Endothelial cell (in vitro differentiated cells): ENCODE measurements around the gene RPRD1A. TPM values are rescaled to one million over a fixed set of nuclear protein-coding genes. Genes with fewer than 3 reads are reported as not detected.

Experiments used
- DNase-seq: peaks from one replicate; pipeline ENCODE4 v3.0.0; 2021; ENCODE audit warnings: low spot score
- H3K27ac Mint-ChIP-seq: one replicate; pipeline ENCODE4 v1.8.0; 2021; ENCODE audit warnings: mixed read lengths, inconsistent platforms; ENCODE audit not compliant: unreplicated experiment
- H3K27me3 Mint-ChIP-seq: one replicate; pipeline ENCODE4 v1.8.0; 2021; ENCODE audit warnings: mild to moderate bottlenecking, moderate library complexity, mixed read lengths, inconsistent platforms; ENCODE audit not compliant: unreplicated experiment
- H3K36me3 Mint-ChIP-seq: one replicate; pipeline ENCODE4 v1.8.0; 2021; ENCODE audit warnings: mild to moderate bottlenecking, low read depth, mixed read lengths, inconsistent platforms; ENCODE audit not compliant: unreplicated experiment
- H3K4me1 Mint-ChIP-seq: one replicate; pipeline ENCODE4 v1.8.0; 2021; ENCODE audit warnings: mild to moderate bottlenecking, mixed read lengths, inconsistent platforms; ENCODE audit not compliant: unreplicated experiment
- H3K4me3 Mint-ChIP-seq: one replicate; pipeline ENCODE4 v1.8.0; 2021; ENCODE audit warnings: mild to moderate bottlenecking, mixed read lengths, inconsistent platforms; ENCODE audit not compliant: unreplicated experiment
- H3K9me3 Mint-ChIP-seq: one replicate; pipeline ENCODE4 v1.8.0; 2021; ENCODE audit warnings: mixed read lengths, inconsistent platforms; ENCODE audit not compliant: unreplicated experiment
- total RNA-seq: library from RNA; stranded (reverse); fragmentation: NEBNext Ultra II Directional; extraction: Animal tissue kit (Norgen Biotek cat#: 25700); gene quantifications from one replicate; pipeline ENCODE4 v1.2.1, GENCODE V29; 2021; ENCODE audit not compliant: unreplicated experiment
- TF ChIP-seq, protein P1 (sequence below): fragments of 200-600 bp; sonication (generic); IDR thresholded peaks from one replicate; pipeline ENCODE4 v1.5.0; 2021; ENCODE audit warnings: antibody characterized with exemption; ENCODE audit not compliant: unreplicated experiment

Gene RPRD1A
- total RNA-seq, 1 donor from 2014 or later = 58.4 TPM

GRCh38 chr18:35983818-35984217 lies 83.5 kb downstream of the RPRD1A start:
- Mint-ChIP-seq H3K27me3 (no peaks in the 10 kb centered on the region), H3K27ac (no peak overlapping the region), H3K4me3 (no peak overlapping the region), H3K36me3 (peaks cover 6% of the 10 kb centered on the region), H3K9me3 (no peaks in the 10 kb centered on the region), H3K4me1 (no peaks in the 10 kb centered on the region)
- TF ChIP-seq, protein P1, sequence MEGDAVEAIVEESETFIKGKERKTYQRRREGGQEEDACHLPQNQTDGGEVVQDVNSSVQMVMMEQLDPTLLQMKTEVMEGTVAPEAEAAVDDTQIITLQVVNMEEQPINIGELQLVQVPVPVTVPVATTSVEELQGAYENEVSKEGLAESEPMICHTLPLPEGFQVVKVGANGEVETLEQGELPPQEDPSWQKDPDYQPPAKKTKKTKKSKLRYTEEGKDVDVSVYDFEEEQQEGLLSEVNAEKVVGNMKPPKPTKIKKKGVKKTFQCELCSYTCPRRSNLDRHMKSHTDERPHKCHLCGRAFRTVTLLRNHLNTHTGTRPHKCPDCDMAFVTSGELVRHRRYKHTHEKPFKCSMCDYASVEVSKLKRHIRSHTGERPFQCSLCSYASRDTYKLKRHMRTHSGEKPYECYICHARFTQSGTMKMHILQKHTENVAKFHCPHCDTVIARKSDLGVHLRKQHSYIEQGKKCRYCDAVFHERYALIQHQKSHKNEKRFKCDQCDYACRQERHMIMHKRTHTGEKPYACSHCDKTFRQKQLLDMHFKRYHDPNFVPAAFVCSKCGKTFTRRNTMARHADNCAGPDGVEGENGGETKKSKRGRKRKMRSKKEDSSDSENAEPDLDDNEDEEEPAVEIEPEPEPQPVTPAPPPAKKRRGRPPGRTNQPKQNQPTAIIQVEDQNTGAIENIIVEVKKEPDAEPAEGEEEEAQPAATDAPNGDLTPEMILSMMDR = no peak
- DNase-seq = no peak

DNA sequence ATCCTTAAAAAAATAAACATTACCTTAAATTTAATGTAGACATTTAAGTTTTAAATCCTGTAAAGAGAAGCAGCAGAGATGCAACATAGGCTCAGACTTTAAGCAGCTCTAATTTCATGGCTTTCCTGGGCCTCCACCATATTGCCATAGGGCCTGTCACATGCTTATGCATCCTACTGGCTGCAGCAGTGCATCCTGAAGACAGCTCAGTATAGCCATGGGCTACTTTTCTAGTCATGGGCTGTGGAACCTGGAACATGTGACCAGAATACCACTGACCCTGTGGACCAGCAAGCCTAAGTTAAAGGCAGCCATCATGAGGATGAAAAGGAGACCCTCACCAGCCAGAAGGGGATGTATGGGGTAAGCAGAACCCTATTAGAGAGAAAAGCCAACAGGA lies 84.2 kb downstream of the RPRD1A start:
- Mint-ChIP-seq H3K4me1 (no peaks in the 10 kb centered on the region), H3K27me3 (no peaks in the 10 kb centered on the region), H3K27ac (no peak overlapping the region), H3K36me3 (peaks cover 6% of the 10 kb centered on the region), H3K9me3 (no peaks in the 10 kb centered on the region), H3K4me3 (no peak overlapping the region)
- DNase-seq = no peak
- TF ChIP-seq, protein P1 = no peak

DNA sequence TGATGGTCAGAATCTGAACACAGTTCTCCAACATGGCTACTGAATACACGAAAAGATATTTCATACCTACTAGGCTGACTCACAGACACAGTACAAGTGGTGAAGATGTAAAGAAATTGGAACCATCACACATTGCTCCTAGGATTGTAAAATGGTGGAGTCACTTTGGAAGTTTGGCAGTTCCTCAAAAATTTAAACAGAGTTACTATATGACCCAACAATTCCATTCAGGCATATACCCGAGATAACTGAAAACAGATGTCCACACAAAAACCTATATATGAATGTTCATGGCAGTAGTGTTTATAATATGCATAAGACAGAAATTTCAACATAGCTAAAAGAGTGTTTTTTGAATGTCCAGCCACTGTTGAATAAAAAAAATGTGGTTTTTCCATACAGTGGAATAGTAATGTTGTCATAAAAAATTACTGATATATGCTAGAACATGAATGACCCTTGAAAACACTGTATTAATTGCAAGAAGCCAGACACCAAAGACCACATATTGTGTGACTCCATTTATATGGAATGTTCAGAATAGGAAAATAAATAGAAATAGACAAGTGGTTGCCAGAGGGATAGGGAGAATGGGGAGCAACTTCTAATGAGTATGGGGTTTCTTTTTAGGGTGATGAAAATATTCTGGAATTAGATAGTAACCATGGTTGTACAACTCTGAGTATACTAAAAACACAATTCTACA lies 84.8 kb downstream of the RPRD1A start:
- peaks cover 12% of the 10 kb centered on the region for H3K36me3 Mint-ChIP-seq
- H3K27ac Mint-ChIP-seq = no peak overlapping the region
- DNase-seq = no peak
- H3K27me3 Mint-ChIP-seq = no peaks in the 10 kb centered on the region
- no peak overlapping the region for H3K4me3 Mint-ChIP-seq
- TF ChIP-seq, protein P1 = no peak
- no peaks in the 10 kb centered on the region for H3K9me3 Mint-ChIP-seq
- H3K4me1 Mint-ChIP-seq = no peaks in the 10 kb centered on the region

GRCh38 chr18:35979112-35979511 lies 88.2 kb downstream of the RPRD1A start:
- TF ChIP-seq, protein P1 = no peak
- Mint-ChIP-seq H3K27ac (no peak overlapping the region), H3K27me3 (peaks cover under 1% of the 10 kb centered on the region), H3K4me3 (no peak overlapping the region), H3K9me3 (no peaks in the 10 kb centered on the region), H3K4me1 (peaks cover 1% of the 10 kb centered on the region), H3K36me3 (peaks cover 14% of the 10 kb centered on the region)
- no peak for DNase-seq

GRCh38 chr18:35974181-35974580 lies 93.2 kb downstream of the RPRD1A start:
- Mint-ChIP-seq H3K27ac (peak overlapping the region; percentile 73), H3K4me1 (peaks cover 17% of the 10 kb centered on the region), H3K27me3 (peaks cover 12% of the 10 kb centered on the region), H3K36me3 (peaks cover 17% of the 10 kb centered on the region), H3K4me3 (peak overlapping the region; percentile 99), H3K9me3 (peaks cover 5% of the 10 kb centered on the region)
- TF ChIP-seq, protein P1 = no peak
- DNase-seq = no peak
